ENCODE measurements around the gene NAT14. TPM values are rescaled to one million over a fixed set of nuclear protein-coding genes. Genes with fewer than 3 reads are reported as not detected.

The NAT14 gene
- total RNA-seq, 2 donors from 2014 or later = 51.3 to 67.1 TPM

DNA sequence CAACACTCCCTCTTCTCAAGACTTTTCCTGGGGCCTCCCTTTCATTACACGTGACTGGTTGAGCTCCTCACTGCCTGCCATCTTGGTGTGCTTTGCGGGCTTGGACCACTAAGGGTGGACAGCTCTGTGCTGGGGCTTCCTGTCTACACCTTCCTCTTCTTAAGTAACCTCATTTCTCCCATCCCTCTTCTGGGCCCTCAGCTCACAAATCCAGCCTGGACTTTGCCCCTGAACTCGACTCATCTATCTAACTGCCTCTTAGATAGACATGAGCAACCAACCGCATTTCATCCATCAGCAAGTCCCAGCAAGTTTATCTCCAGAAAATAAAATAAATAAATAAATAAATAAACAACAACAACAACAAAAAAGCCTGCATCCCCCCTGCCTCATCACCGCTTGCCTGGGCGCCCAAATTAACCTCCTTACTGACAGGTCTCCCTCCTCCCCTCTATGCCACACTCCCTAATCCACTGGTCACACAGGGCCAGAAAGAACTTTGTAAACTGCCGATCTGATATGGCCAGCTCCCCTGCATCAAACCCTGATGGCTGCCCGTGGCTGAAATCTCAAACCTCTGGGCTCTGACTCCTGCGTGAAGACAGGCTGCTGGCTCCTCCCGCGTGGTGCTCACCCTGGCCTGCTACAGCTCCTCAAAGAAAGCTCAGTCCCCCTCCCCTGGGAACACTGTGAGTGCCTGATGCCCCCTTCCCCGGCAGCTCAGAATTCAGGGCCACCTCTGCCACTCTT, 31.3 kb upstream of the NAT14 start:
- H3K4me3 Mint-ChIP-seq = no peak overlapping the region
- H3K36me3 ChIP-seq (ENCODE audit: control insufficient read depth, insufficient read depth, low read length) = no peaks in the 10 kb centered on the region
- no peak overlapping the region for H3K27ac Mint-ChIP-seq
- peaks cover 48% of the 10 kb centered on the region for H3K27me3 ChIP-seq (ENCODE audit: control insufficient read depth, insufficient read depth, low read length, poor library complexity, severe bottlenecking)
- H3K36me3 Mint-ChIP-seq (ENCODE audit: low read depth) = peaks cover 20% of the 10 kb centered on the region
- WGBS, 2 experiments (ENCODE audit: insufficient coverage in 1 of 2, insufficient read length in 1 of 2) = 94 to 95% methylated on average over 8 to 12 of the region's 12 CpGs
- H3K4me1 ChIP-seq (ENCODE audit: control insufficient read depth, insufficient read depth, low read length) = no peaks in the 10 kb centered on the region
- no peak overlapping the region for H3K4me3 ChIP-seq (ENCODE audit: low read length)
- TF ChIP-seq, protein P1, sequence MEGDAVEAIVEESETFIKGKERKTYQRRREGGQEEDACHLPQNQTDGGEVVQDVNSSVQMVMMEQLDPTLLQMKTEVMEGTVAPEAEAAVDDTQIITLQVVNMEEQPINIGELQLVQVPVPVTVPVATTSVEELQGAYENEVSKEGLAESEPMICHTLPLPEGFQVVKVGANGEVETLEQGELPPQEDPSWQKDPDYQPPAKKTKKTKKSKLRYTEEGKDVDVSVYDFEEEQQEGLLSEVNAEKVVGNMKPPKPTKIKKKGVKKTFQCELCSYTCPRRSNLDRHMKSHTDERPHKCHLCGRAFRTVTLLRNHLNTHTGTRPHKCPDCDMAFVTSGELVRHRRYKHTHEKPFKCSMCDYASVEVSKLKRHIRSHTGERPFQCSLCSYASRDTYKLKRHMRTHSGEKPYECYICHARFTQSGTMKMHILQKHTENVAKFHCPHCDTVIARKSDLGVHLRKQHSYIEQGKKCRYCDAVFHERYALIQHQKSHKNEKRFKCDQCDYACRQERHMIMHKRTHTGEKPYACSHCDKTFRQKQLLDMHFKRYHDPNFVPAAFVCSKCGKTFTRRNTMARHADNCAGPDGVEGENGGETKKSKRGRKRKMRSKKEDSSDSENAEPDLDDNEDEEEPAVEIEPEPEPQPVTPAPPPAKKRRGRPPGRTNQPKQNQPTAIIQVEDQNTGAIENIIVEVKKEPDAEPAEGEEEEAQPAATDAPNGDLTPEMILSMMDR (conservative IDR thresholded peaks at IDR 0.05) = no peak
- no peak overlapping the region for H3K9ac ChIP-seq (ENCODE audit: extremely low read depth, low read length, poor library complexity, severe bottlenecking)
- H3K4me1 Mint-ChIP-seq = peaks cover 3% of the 10 kb centered on the region
- no peak for DNase-seq
- H3K27me3 Mint-ChIP-seq (ENCODE audit: insufficient read depth) = peaks cover 35% of the 10 kb centered on the region
- no peaks in the 10 kb centered on the region for H3K9me3 Mint-ChIP-seq
- no peak overlapping the region for H3K27ac ChIP-seq (ENCODE audit: low read depth, low read length)
- H3K9me3 ChIP-seq (ENCODE audit: control insufficient read depth, low read length) = no peaks in the 10 kb centered on the region

DNA sequence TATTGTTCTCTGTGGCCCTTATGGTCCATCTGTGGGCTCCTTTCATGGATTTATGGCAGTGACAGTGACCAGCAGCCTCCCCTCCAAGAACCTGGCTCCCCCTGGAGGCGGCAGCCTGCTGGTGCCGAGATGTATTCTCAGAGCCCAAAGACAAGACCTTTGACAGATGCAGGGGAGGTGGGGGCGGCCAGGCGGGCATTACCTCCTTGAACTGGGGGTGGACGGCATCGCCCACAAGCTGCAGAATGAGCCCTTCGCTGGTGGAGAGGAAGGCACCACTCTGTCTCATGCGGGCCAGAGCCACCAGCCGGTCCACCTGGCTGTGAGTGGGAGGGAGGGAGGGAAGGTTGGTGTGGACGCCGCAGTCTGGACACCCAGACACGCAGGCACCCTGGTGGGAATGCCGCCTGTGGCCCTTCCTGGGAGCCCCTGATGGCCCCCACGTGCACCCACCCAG, 30.2 kb upstream of the NAT14 start:
- Histone ChIP-seq H3K4me1 (ENCODE audit: control insufficient read depth, insufficient read depth, low read length) (no peaks in the 10 kb centered on the region), H3K9me3 (ENCODE audit: control insufficient read depth, low read length) (no peaks in the 10 kb centered on the region), H3K27ac (ENCODE audit: low read depth, low read length) (no peak overlapping the region), H3K9ac (ENCODE audit: extremely low read depth, low read length, poor library complexity, severe bottlenecking) (no peak overlapping the region), H3K36me3 (ENCODE audit: control insufficient read depth, insufficient read depth, low read length) (no peaks in the 10 kb centered on the region), H3K4me3 (ENCODE audit: low read length) (no peak overlapping the region), H3K27me3 (ENCODE audit: control insufficient read depth, insufficient read depth, low read length, poor library complexity, severe bottlenecking) (peaks cover 37% of the 10 kb centered on the region)
- peaks cover 35% of the 10 kb centered on the region for H3K27me3 Mint-ChIP-seq (ENCODE audit: insufficient read depth)
- TF ChIP-seq, protein P1 (conservative IDR thresholded peaks at IDR 0.05) = peak; percentile 79
- WGBS, 2 experiments (ENCODE audit: insufficient coverage in 1 of 2, insufficient read length in 1 of 2) = 71% methylated on average over 14 of the region's 14 CpGs; no CpG with 5 or more reads in 1 of the 2 experiments
- no peak overlapping the region for H3K4me3 Mint-ChIP-seq
- no peak overlapping the region for H3K27ac Mint-ChIP-seq
- DNase-seq = peak; percentile 89
- H3K9me3 Mint-ChIP-seq = no peaks in the 10 kb centered on the region
- peaks cover 20% of the 10 kb centered on the region for H3K36me3 Mint-ChIP-seq (ENCODE audit: low read depth)
- H3K4me1 Mint-ChIP-seq = peaks cover 3% of the 10 kb centered on the region

DNA sequence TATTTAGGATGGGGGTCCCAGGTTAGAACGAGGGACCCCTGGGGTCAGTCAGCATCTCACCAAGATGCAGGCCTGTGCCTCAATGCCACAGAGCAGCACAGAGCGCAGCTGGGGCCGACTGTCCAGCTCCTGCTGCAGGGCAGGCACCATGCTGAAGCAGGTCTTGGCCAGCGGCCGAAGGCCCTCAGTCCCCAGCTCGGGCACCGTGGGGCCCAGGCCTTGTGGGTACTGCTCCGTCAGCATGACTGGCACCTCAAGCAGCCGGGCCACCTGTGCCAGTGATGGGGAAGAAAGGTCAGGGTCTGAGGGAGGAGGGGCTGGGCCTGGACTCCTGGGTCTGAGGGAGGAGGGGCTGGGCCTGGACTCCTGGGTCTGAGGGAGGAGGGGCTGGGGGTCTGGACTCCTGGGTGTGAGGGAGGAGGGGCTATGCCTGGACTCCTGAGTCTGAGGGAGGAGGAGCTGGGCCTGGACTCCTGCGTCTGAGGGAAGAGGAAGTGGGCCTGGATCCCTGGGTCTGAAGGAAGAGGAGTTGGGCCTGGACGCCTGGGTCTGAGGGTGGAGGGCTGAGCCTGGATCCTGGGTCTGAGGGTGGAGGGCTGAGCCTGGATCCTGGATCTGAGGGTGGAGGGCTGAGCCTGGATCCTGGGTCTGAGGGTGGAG, 29.3 kb upstream of the NAT14 start:
- Mint-ChIP-seq H3K27ac (no peak overlapping the region), H3K4me3 (no peak overlapping the region), H3K27me3 (ENCODE audit: insufficient read depth) (peaks cover 31% of the 10 kb centered on the region), H3K9me3 (no peaks in the 10 kb centered on the region), H3K36me3 (ENCODE audit: low read depth) (peaks cover 20% of the 10 kb centered on the region), H3K4me1 (peaks cover 12% of the 10 kb centered on the region)
- 80 to 93% methylated on average over 1 to 11 of the region's 11 CpGs for WGBS, 2 experiments (ENCODE audit: insufficient coverage in 1 of 2, insufficient read length in 1 of 2)
- no peak overlapping the region for H3K27ac ChIP-seq (ENCODE audit: low read depth, low read length)
- no peaks in the 10 kb centered on the region for H3K9me3 ChIP-seq (ENCODE audit: control insufficient read depth, low read length)
- peaks cover 28% of the 10 kb centered on the region for H3K27me3 ChIP-seq (ENCODE audit: control insufficient read depth, insufficient read depth, low read length, poor library complexity, severe bottlenecking)
- TF ChIP-seq, protein P1 (conservative IDR thresholded peaks at IDR 0.05) = no peak
- no peak for DNase-seq
- no peak overlapping the region for H3K9ac ChIP-seq (ENCODE audit: extremely low read depth, low read length, poor library complexity, severe bottlenecking)
- peaks cover 4% of the 10 kb centered on the region for H3K4me1 ChIP-seq (ENCODE audit: control insufficient read depth, insufficient read depth, low read length)
- no peak overlapping the region for H3K4me3 ChIP-seq (ENCODE audit: low read length)
- no peaks in the 10 kb centered on the region for H3K36me3 ChIP-seq (ENCODE audit: control insufficient read depth, insufficient read depth, low read length)
